NAMALWA (cell line): ENCODE measurements around the gene DMGDH.

Experiments
- DNase-seq: peaks from one replicate; pipeline ENCODE4 v3.0.0-alpha.2; 2015; ENCODE audit warnings: low spot score

The DMGDH gene

GRCh38 chr5:78974011-78974410, 95.5 kb downstream of the DMGDH start:
- DNase-seq = no peak

DNA sequence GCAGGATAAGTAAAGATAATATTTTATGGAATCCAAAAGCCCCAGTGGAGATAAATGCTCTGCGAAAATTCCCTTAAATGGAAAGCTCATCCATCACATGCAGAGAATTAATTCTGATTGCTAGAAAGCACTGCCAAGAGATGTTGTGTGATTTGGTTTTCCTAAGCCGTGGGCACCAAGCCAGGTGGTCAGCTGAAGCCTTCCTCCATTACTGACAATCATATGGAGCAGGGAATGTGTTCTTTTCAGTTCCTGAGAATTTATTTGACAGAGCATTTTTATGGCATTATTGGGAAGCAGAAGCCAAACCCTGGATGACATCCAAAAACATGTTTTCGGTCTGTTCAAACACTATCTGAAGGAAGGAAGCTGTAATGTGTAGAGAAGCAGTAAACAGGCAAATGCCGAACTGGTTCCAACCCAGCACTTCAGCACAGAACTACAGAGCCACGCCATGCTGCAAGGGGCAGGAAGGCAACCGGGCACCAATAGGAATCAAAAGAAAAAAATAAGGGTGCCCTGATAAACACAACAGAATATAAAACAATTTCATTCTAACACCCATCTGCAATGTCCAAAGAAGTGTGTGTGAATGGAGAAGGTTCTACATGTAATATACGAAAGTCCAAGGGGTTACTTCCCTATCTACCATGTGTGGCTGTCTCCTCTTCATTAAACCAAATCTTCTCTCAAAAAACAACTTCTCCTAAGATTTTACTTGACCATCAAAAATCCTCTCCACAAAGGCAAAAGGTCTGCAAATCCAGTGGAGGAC, 96.6 kb downstream of the DMGDH start:
- no peak for DNase-seq

DNA sequence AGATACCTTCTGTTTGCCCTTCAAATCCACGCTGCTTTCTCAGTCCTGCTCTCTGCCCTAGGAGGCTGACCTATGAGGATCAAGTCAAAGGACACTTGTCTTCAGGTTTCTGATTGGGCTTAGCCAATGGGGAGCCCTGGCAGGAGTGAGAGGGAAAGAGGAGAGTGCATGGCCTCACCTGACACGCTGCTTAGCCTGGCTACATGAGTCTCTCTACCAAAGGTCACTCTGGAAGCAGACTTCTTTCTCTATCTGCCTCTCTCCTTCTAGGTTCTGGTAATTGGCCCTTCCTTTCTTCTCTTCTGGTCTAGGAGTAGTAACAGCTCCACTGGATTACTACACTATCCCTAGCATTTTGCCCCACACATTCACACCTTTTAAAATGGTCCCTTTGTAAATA, 97.5 kb downstream of the DMGDH start:
- no peak for DNase-seq

- no peak for DNase-seq
Measured at GRCh38 chr5:78968781-78969180, 100.7 kb downstream of the DMGDH start.

GRCh38 chr5:78964889-78965288, 104.6 kb downstream of the DMGDH start:
- peak; percentile 64 for DNase-seq

- DNase-seq = no peak
Measured at GRCh38 chr5:78961743-78962142, 107.7 kb downstream of the DMGDH start.

GRCh38 chr5:78959767-78960166, 109.7 kb downstream of the DMGDH start:
- no peak for DNase-seq

DNA sequence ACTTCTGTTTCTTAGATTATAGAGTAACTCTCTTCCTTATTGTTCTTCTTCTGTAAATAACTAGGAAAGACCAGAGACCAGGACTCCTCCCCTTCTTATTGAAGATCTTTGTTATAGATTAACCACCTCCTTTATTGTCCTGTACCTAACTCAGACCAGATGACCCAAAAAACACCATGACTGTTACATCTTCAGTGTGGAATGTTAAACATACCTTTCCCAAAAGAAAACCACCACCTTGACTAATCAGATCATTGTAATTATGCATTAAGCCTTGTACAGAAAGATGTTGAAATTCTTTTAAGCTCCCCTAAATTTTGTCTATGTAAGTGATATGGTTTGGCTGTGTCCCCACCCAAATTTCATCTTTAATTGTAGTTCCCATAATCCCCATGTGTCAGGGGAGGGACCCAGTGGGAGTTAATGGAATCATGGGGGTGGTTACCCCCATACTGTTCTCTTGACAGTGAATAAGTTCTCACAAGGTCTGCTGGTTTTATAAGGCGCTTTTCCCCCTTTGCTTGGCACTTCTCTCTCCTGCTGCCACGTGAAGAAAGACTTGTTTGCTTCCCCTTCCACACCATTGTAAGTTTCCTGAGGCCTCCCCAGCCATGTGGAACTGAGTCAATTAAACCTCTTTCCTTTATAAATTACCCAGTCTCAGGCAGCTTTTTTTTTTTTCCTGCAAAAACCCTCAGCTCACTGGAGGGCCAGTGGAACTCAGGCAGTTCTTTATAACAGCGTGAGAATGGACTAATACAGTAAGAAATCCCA, 110.6 kb downstream of the DMGDH start:
- no peak for DNase-seq

- DNase-seq = no peak
Measured at GRCh38 chr5:78956901-78957300, 112.6 kb downstream of the DMGDH start.

DNA sequence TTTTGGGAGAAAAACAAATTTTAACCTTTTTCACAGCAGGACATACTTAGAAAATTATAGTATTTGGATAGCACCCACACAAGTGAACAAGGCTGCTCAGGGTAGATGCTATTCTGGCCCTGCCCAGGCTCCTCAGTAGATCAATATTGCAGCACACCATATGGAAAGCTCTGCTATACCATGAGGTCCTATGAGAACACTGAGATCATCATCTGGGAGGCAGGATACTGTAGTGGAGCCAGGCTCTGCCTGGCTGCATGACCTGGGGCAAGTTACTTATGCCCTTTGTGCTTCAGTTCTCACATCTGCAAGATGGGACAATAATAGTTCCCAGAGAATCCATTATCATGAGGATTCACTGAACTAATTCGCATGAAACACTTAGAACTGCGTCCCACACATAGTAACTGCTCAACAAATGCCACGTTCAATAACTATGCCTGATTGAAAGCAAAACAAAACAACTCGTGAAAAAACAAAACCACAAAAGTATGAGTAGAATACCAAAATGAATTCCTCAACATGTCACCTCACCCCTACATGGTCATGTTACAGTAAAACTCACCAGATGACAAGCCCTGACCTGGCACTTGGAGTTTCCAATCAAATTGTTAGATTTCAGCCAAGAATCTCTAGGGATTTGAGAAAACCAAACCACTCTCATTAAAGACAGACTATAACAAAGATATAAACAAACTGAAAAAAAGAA, 116.2 kb downstream of the DMGDH start:
- DNase-seq = no peak
